Measurements from ENCODE around the gene GRK3.
"Not testable (repeated sequence)": the region's sequence is repeated elsewhere in the genome, so short reads cannot be mapped to it uniquely, and the experiment has no call there.

DNA sequence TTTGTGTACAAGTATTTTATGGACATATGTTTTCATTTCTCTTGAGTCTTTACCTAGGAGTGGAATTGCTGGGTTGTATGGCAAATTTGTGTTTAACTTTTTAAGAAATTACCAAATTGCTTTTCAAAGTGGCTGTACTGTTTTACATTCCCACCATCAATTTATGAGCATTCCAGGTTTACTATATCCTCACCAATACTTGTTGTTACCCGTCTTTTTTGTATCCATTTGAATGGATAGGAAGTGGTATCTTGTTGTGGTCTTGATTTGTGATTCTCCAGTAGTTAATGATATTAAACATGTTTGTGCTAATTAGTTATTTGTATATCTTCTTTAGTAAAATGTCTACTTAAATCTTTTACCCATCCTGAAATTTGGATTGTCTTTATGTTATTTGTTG lies 46.8 kb downstream of the GRK3 start:
- TF ChIP-seq, protein P1, sequence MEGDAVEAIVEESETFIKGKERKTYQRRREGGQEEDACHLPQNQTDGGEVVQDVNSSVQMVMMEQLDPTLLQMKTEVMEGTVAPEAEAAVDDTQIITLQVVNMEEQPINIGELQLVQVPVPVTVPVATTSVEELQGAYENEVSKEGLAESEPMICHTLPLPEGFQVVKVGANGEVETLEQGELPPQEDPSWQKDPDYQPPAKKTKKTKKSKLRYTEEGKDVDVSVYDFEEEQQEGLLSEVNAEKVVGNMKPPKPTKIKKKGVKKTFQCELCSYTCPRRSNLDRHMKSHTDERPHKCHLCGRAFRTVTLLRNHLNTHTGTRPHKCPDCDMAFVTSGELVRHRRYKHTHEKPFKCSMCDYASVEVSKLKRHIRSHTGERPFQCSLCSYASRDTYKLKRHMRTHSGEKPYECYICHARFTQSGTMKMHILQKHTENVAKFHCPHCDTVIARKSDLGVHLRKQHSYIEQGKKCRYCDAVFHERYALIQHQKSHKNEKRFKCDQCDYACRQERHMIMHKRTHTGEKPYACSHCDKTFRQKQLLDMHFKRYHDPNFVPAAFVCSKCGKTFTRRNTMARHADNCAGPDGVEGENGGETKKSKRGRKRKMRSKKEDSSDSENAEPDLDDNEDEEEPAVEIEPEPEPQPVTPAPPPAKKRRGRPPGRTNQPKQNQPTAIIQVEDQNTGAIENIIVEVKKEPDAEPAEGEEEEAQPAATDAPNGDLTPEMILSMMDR (IDR thresholded peaks at IDR 0.05 in 4 of 5, conservative IDR thresholded peaks at IDR 0.05 in 1 of 5), result not testable (repeated sequence)
- not testable (repeated sequence) for TF ChIP-seq POLR2A (IDR thresholded peaks at IDR 0.05)

Measured in gastrocnemius medialis (tissue), 4 donors.